C4-2B (cell line): ENCODE measurements around the gene GNAT2.

ENCODE experiments used
- H3K27ac ChIP-seq: fragments of 450-650 bp; 2 replicates; pipeline ENCODE4 v1.5.1; 2017
- CTCF ChIP-seq: fragments of 450-650 bp; conservative IDR thresholded peaks from 2 replicates; pipeline ENCODE4 v1.5.1; 2017; ENCODE audit warnings: mild to moderate bottlenecking
- ZFX ChIP-seq: fragments of 450-650 bp; IDR thresholded peaks from 2 replicates; pipeline ENCODE4 v1.6.1; 2017

Gene GNAT2

GRCh38 chr1:109659145-109659544, 39.7 kb upstream of the GNAT2 start:
- H3K27ac ChIP-seq, result no peak overlapping the region
- TF ChIP-seq CTCF (no peak), ZFX (no peak)

DNA sequence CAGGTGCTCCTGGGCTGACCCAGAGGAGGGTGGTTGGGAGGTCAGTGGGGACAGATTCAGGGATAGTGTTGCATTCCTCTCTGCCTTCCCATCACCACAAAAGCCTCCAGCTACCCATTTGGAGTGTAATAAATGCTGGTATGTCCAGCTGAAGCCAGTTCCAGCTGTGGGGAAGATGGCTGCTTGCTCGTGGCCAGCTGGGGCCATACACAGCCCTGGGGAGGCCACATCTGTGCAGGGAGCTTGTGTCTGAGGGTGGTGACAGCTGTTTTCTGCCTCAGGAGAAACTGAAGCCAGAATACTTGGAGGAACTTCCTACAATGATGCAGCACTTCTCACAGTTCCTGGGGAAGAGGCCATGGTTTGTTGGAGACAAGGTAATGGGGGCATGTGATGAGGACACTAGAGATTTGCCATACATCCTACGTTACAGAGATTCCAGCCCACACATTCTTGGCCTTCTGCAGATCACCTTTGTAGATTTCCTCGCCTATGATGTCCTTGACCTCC, 39.2 kb upstream of the GNAT2 start:
- TF ChIP-seq ZFX (no peak), CTCF (no peak)
- H3K27ac ChIP-seq, result no peak overlapping the region

DNA sequence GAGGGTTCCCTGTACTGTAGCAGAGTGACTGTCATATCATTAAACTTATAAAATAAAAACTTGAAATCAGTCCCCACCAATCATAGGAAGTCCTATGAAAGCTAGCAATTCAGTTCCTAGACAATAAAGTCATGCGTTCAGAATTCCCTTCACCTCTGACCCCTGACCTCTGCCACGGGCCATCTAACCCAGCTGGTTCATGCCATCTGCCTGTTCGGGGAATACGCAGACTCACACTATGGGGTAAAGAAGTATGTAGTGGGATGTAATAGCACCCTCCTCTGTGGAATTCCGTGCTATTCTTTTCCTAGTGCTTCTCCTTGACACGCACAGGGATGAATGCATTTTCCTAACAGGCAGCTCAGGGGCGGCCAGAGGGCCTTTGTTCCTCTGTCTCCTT, 38.6 kb upstream of the GNAT2 start:
- TF ChIP-seq CTCF, result no peak
- TF ChIP-seq ZFX, result no peak

GRCh38 chr1:109657395-109657794, 38.0 kb upstream of the GNAT2 start:
- no peak for TF ChIP-seq ZFX
- no peak for TF ChIP-seq CTCF

More for the DNA sequence above, 38.6 kb upstream of the GNAT2 start:
- H3K27ac ChIP-seq, result no peak overlapping the region

DNA sequence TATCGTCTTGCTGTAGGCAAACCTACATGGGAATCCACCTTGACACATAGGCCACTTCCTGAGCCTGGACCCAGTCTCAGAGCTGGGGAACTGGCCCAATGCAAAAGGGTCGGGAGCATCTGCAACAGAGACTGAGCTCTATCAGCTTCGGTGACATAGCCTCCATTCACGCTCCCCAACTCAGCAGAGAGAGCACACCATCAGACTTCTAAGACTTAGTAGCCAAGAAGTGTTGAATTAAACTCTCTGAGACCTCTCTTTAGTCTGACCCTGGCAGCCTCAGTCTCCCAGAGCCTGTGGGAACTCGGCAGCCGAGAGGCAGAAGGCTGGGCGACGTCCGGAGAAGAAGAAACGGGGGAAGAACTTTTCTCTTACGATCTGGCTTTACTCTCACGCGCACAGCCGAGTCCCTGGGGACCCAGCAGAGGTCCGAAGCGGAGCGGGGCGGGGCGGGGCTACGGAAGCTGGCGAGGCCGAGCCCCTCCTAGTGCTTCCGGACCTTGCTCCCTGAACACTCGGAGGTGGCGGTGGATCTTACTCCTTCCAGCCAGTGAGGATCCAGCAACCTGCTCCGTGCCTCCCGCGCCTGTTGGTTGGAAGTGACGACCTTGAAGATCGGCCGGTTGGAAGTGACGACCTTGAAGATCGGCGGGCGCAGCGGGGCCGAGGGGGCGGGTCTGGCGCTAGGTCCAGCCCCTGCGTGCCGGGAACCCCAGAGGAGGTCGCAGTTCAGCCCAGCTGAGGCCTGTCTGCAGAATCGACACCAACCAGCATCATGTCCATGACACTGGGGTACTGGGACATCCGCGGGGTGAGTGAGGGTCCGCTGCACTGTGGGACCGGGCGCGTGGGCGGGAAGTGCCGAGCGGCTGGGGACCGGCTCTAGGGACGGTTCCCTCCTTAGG, 36.5 kb upstream of the GNAT2 start, which contains the start of gene GSTM4:
Gene GSTM4 (plus strand): TSS at position 485 of the 905 bp plus-strand sequence. CDS start 291 bp downstream, at position 776.
- TF ChIP-seq CTCF, result no peak
- TF ChIP-seq ZFX, result no peak
- H3K27ac ChIP-seq, result no peak within 1 kb of the TSS

More at GRCh38 chr1:109657395-109657794, 38.0 kb upstream of the GNAT2 start:
- no peak overlapping the region for H3K27ac ChIP-seq

GRCh38 chr1:109654519-109654918, 35.1 kb upstream of the GNAT2 start:
- TF ChIP-seq CTCF (no peak), ZFX (no peak)
- no peak overlapping the region for H3K27ac ChIP-seq

DNA sequence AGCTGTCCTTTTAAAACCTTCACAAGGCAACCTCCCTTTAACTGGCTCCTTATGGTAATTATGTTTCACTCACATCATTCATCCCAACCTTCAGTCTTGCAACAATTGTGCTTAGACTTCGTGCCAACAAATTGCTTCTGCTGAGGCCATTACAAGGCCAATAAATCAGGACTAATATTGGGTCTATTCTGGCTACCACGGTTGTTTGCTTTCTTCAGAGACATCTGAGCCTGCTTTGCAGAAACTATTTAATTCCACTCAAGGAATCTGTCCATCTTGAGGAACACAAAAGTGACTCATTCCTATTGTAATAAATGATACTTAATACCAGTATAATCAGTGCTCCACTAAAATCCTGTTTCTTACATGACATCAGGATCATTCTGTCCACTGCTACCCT, 33.9 kb upstream of the GNAT2 start:
- no peak overlapping the region for H3K27ac ChIP-seq
- no peak for TF ChIP-seq ZFX

GRCh38 chr1:109652402-109652801, 33.0 kb upstream of the GNAT2 start:
- TF ChIP-seq ZFX (no peak), CTCF (no peak)
- no peak overlapping the region for H3K27ac ChIP-seq
